ENCODE measurements around the gene ROCK1. TPM values are rescaled to one million over a fixed set of nuclear protein-coding genes. Genes with fewer than 3 reads are reported as not detected.
"Not testable (repeated sequence)": the region's sequence is repeated elsewhere in the genome, so short reads cannot be mapped to it uniquely, and the experiment has no call there.

ROCK1 gene
- 10 to 100 TPM; 59.4 to 63.4 TPM for total RNA-seq

- no peaks in the 10 kb centered on the region for H3K9me3 Mint-ChIP-seq
These were observed at the start of gene ROCK1 for GRCh38 chr18:21111346-21112139. TSS of gene ROCK1 (minus strand) at chr18:21111813. CDS start at chr18:21110910, 903 bp downstream.

GRCh38 chr18:21155443-21155842, 43.8 kb upstream of the ROCK1 start:
- no peak for ATAC-seq
- peaks cover 0 to 19% of the 10 kb centered on the region in 2 donors for H3K36me3 Mint-ChIP-seq
- peaks cover 6 to 20% of the 10 kb centered on the region in 2 donors for H3K9me3 Mint-ChIP-seq
- DNase-seq (ENCODE audit: low spot score in 2 of 2): no peak
- H3K27ac Mint-ChIP-seq: no peak overlapping the region

More at GRCh38 chr18:21111346-21112139, at the start of gene ROCK1:
- ATAC-seq (peak; percentile 89), DNase-seq (ENCODE audit: low spot score in 2 of 2) (peak; percentile 96 to 98)
- Mint-ChIP-seq H3K36me3 (peaks cover 16 to 18% of the 10 kb centered on the region in 2 donors), H3K27ac (peak within 1 kb of the TSS; percentile 92 to 97)

- DNase-seq (ENCODE audit: low spot score in 2 of 2) (no peak), ATAC-seq (no peak)
- H3K36me3 Mint-ChIP-seq: no peaks in the 10 kb centered on the region
- H3K27ac Mint-ChIP-seq: no peak overlapping the region
- no peaks in the 10 kb centered on the region for H3K9me3 Mint-ChIP-seq
These were observed 34.4 kb upstream of the ROCK1 start for GRCh38 chr18:21146016-21146415.

GRCh38 chr18:21145371-21145770, 33.8 kb upstream of the ROCK1 start:
- Mint-ChIP-seq H3K27ac (no peak overlapping the region), H3K36me3 (no peaks in the 10 kb centered on the region), H3K9me3 (no peaks in the 10 kb centered on the region)
- DNase-seq (ENCODE audit: low spot score in 2 of 2) (no peak), ATAC-seq (no peak)

GRCh38 chr18:21141668-21142422, 30.2 kb upstream of the ROCK1 start:
- no peaks in the 10 kb centered on the region for H3K9me3 Mint-ChIP-seq
- DNase-seq (ENCODE audit: low spot score in 2 of 2) (no peak), ATAC-seq (no peak)
- H3K27ac Mint-ChIP-seq: no peak overlapping the region
- no peaks in the 10 kb centered on the region for H3K36me3 Mint-ChIP-seq

GRCh38 chr18:21137719-21138488, 26.3 kb upstream of the ROCK1 start:
- H3K27ac Mint-ChIP-seq; H3K36me3 Mint-ChIP-seq; ATAC-seq; H3K9me3 Mint-ChIP-seq; DNase-seq (ENCODE audit: low spot score in 2 of 2): not testable (repeated sequence)

GRCh38 chr18:21134895-21135294, 23.3 kb upstream of the ROCK1 start:
- H3K27ac Mint-ChIP-seq: no peak overlapping the region
- no peaks in the 10 kb centered on the region for H3K36me3 Mint-ChIP-seq
- DNase-seq (ENCODE audit: low spot score in 2 of 2) (no peak), ATAC-seq (no peak)
- no peaks in the 10 kb centered on the region for H3K9me3 Mint-ChIP-seq

- Mint-ChIP-seq H3K27ac (no peak overlapping the region), H3K36me3 (no peaks in the 10 kb centered on the region), H3K9me3 (no peaks in the 10 kb centered on the region)
- ATAC-seq: no peak
- no peak for DNase-seq (ENCODE audit: low spot score in 2 of 2)
These were observed 20.8 kb upstream of the ROCK1 start for GRCh38 chr18:21132398-21132918.

GRCh38 chr18:21131698-21132227, 20.1 kb upstream of the ROCK1 start:
- no peak overlapping the region for H3K27ac Mint-ChIP-seq
- ATAC-seq (no peak), DNase-seq (ENCODE audit: low spot score in 2 of 2) (no peak)
- H3K36me3 Mint-ChIP-seq: no peaks in the 10 kb centered on the region
- H3K9me3 Mint-ChIP-seq: no peaks in the 10 kb centered on the region

- DNase-seq (ENCODE audit: low spot score in 2 of 2) (no peak), ATAC-seq (no peak)
- no peak overlapping the region for H3K27ac Mint-ChIP-seq
- H3K36me3 Mint-ChIP-seq: no peaks in the 10 kb centered on the region
- H3K9me3 Mint-ChIP-seq: no peaks in the 10 kb centered on the region
These were observed 18.1 kb upstream of the ROCK1 start for GRCh38 chr18:21129566-21130216.

- no peak for ATAC-seq
- Mint-ChIP-seq H3K9me3 (no peaks in the 10 kb centered on the region), H3K27ac (no peak overlapping the region), H3K36me3 (no peaks in the 10 kb centered on the region)
- no peak for DNase-seq (ENCODE audit: low spot score in 2 of 2)
These were observed 11.8 kb upstream of the ROCK1 start for GRCh38 chr18:21123290-21123926.

GRCh38 chr18:21118806-21119205, 7.2 kb upstream of the ROCK1 start:
- H3K36me3 Mint-ChIP-seq: no peaks in the 10 kb centered on the region
- DNase-seq (ENCODE audit: low spot score in 2 of 2): no peak
- no peaks in the 10 kb centered on the region for H3K9me3 Mint-ChIP-seq
- no peak overlapping the region for H3K27ac Mint-ChIP-seq
- ATAC-seq: no peak

GRCh38 chr18:21117409-21118131, 6.0 kb upstream of the ROCK1 start:
- Mint-ChIP-seq H3K36me3 (no peaks in the 10 kb centered on the region), H3K9me3 (no peaks in the 10 kb centered on the region), H3K27ac (no peak overlapping the region)
- peak in 1 of 2 donors; percentile 24 for ATAC-seq
- no peak for DNase-seq (ENCODE audit: low spot score in 2 of 2)

- no peak overlapping the region for H3K27ac Mint-ChIP-seq
- no peak for DNase-seq (ENCODE audit: low spot score in 2 of 2)
- ATAC-seq: no peak
- peaks cover 2 to 5% of the 10 kb centered on the region in 2 donors for H3K36me3 Mint-ChIP-seq
- H3K9me3 Mint-ChIP-seq: no peaks in the 10 kb centered on the region
These were observed 4.2 kb upstream of the ROCK1 start for GRCh38 chr18:21115519-21116411.

Data from activated naive CD4-positive, alpha-beta T cell treated with anti-CD3 and anti-CD28 coated beads, Interleukin-2, amount 50 U/mL, for 72 hours (primary cell).